Stomach (tissue), 4 donors: Measurements from ENCODE around the gene PTPN3.

Experiments used
- CTCF ChIP-seq, 7 experiments: fragments of 450-650 bp in 4 of 7; fragments of 200-600 bp in 3 of 7; sonication (generic) in 3 of 7; IDR thresholded peaks; one replicate each; pipeline ENCODE4 v1.5.1; 2016 to 2019; ENCODE audit warnings: antibody characterized with exemption in 7 of 7, control low read depth in 2 of 7, mild to moderate bottlenecking in 1 of 7
- EP300 ChIP-seq: sonication (generic); formaldehyde crosslinking; IDR thresholded peaks from one replicate; pipeline ENCODE4 v1.6.1; 2017; ENCODE audit warnings: antibody characterized with exemption
- POLR2AphosphoS5 ChIP-seq, 3 donors: sonication (generic); formaldehyde crosslinking; IDR thresholded peaks; one replicate each; pipeline ENCODE4 v1.6.1; 2016; ENCODE audit warnings: antibody characterized with exemption in 3 of 3

- no peak for TF ChIP-seq POLR2AphosphoS5 (IDR thresholded peaks at IDR 0.05)
- TF ChIP-seq CTCF (IDR thresholded peaks at IDR 0.05), result no peak
- TF ChIP-seq EP300, result no peak
Observed at GRCh38 chr9:109411069-109411761, 86.9 kb downstream of the PTPN3 start.
